Measurements from ENCODE around the gene FMO2. TPM values are rescaled to one million over a fixed set of nuclear protein-coding genes. Genes with fewer than 3 reads are reported as not detected.

The FMO2 gene
- total RNA-seq, 1 experiment from 2014 or later = not detected

DNA sequence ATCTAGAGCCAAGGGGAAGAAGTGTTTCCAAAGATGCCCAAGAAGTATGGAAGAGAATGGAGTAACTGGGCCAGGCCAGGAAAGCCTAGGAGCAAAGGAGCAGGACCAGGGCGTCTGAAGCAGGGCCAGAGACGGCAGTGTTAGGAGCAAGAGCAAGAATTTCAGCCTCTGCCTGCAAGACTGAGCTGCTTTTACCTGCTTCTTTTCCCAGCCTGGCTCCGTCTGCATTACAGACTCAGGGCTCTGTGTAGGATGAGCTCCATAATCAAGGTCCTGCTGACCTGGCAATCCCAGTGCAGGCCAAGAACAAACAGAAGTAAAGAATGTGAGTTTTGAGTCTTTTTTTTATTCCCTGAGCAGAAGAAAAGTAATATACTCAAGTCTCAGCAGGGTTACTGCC, 73.3 kb downstream of the FMO2 start:
- Histone ChIP-seq H3K36me3 (ENCODE audit: control insufficient read depth, insufficient read depth, low read length) (no peaks in the 10 kb centered on the region), H3K4me3 (ENCODE audit: low read depth, low read length) (no peak overlapping the region), H3K4me1 (peaks cover 31% of the 10 kb centered on the region), H3K9me3 (no peaks in the 10 kb centered on the region), H3K27me3 (replicated peaks; ENCODE audit: control insufficient read depth, insufficient read depth, low read length) (no peaks in the 10 kb centered on the region)
- no TSS peak for BruUV-seq (replicated peaks)
- H3K27me3 Mint-ChIP-seq (ENCODE audit: insufficient read depth, unreplicated experiment) = no peaks in the 10 kb centered on the region
- H3K9me3 Mint-ChIP-seq (ENCODE audit: unreplicated experiment) = no peaks in the 10 kb centered on the region
- TF ChIP-seq, protein P1, sequence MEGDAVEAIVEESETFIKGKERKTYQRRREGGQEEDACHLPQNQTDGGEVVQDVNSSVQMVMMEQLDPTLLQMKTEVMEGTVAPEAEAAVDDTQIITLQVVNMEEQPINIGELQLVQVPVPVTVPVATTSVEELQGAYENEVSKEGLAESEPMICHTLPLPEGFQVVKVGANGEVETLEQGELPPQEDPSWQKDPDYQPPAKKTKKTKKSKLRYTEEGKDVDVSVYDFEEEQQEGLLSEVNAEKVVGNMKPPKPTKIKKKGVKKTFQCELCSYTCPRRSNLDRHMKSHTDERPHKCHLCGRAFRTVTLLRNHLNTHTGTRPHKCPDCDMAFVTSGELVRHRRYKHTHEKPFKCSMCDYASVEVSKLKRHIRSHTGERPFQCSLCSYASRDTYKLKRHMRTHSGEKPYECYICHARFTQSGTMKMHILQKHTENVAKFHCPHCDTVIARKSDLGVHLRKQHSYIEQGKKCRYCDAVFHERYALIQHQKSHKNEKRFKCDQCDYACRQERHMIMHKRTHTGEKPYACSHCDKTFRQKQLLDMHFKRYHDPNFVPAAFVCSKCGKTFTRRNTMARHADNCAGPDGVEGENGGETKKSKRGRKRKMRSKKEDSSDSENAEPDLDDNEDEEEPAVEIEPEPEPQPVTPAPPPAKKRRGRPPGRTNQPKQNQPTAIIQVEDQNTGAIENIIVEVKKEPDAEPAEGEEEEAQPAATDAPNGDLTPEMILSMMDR (IDR thresholded peaks at IDR 0.05; ENCODE audit: insufficient read depth in 1 of 2, low read depth in 1 of 2, low read length in 1 of 2, severe bottlenecking in 1 of 2, unreplicated experiment in 1 of 2) = no peak
- peaks cover 15% of the 10 kb centered on the region for H3K4me1 Mint-ChIP-seq (ENCODE audit: low read depth, unreplicated experiment)
- ChIA-PET POLR2A (no interaction called here), CTCF (interaction anchor here (0.6 to 2.9 kb wide), 2 partner anchors 55 to 80 kb away, joined by 5 to 14 read pairs; partner anchors contain the start of gene FMO4)
- no peak for DNase-seq
- intact Hi-C loops (cut with micrococcal nuclease; ENCODE audit: unreplicated experiment) = loop anchor here (10.0 kb wide), 1 partner anchor 226 kb away; the partner anchor contains the start of gene PRRC2C
- no peak overlapping the region for H3K27ac Mint-ChIP-seq (ENCODE audit: unreplicated experiment)
- no peaks in the 10 kb centered on the region for H3K36me3 Mint-ChIP-seq (ENCODE audit: insufficient read depth, unreplicated experiment)
- H3K4me3 Mint-ChIP-seq (ENCODE audit: unreplicated experiment) = no peak overlapping the region

DNA sequence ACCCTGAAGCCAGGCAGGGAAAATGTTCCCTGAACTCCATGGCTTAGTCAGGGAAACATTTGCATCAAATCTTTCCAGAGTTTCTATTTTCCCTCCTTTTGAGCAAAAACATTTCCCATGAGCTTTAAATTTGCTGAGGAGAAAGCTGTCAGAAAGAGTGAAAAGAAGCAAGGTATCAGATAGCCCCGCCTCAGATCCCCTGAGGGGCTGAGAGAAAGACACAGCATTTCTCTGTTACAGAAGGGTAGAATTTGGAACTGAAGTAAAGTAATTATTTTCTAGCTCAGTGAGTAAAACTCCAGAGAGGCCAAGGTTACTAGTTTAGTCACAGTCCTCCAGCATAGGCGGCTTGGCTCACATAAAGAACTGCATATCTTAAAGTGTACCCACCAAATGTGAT, 73.8 kb downstream of the FMO2 start:
- H3K36me3 Mint-ChIP-seq (ENCODE audit: insufficient read depth, unreplicated experiment) = no peaks in the 10 kb centered on the region
- Histone ChIP-seq H3K4me3 (ENCODE audit: low read depth, low read length) (no peak overlapping the region), H3K36me3 (ENCODE audit: control insufficient read depth, insufficient read depth, low read length) (no peaks in the 10 kb centered on the region), H3K9me3 (no peaks in the 10 kb centered on the region), H3K4me1 (peaks cover 31% of the 10 kb centered on the region), H3K27me3 (replicated peaks; ENCODE audit: control insufficient read depth, insufficient read depth, low read length) (no peaks in the 10 kb centered on the region)
- DNase-seq = no peak
- H3K27ac Mint-ChIP-seq (ENCODE audit: unreplicated experiment) = no peak overlapping the region
- ChIA-PET CTCF (interaction anchor here (2.9 kb wide), 1 partner anchor 55 kb away, joined by 14 read pairs; the partner anchor contains the start of gene FMO4), POLR2A (no interaction called here)
- H3K27me3 Mint-ChIP-seq (ENCODE audit: insufficient read depth, unreplicated experiment) = no peaks in the 10 kb centered on the region
- H3K9me3 Mint-ChIP-seq (ENCODE audit: unreplicated experiment) = no peaks in the 10 kb centered on the region
- BruUV-seq (replicated peaks) = no TSS peak
- intact Hi-C loops (cut with micrococcal nuclease; ENCODE audit: unreplicated experiment) = loop anchor here (10.0 kb wide), 1 partner anchor 226 kb away; the partner anchor contains the start of gene PRRC2C
- no peak overlapping the region for H3K4me3 Mint-ChIP-seq (ENCODE audit: unreplicated experiment)
- peaks cover 15% of the 10 kb centered on the region for H3K4me1 Mint-ChIP-seq (ENCODE audit: low read depth, unreplicated experiment)
- TF ChIP-seq, protein P1 (IDR thresholded peaks at IDR 0.05; ENCODE audit: insufficient read depth in 1 of 2, low read depth in 1 of 2, low read length in 1 of 2, severe bottlenecking in 1 of 2, unreplicated experiment in 1 of 2) = no peak

Other genes starting within 250 kb of the FMO2 start
- gene MROH9, start 249.8 kb upstream of the FMO2 start, total RNA-seq (2022) = not detected in 2 replicates
- gene FMO3, start 94.4 kb upstream of the FMO2 start, total RNA-seq (2022) = 0.51 TPM in 1 of 2 replicates, not detected in the other
- 0.77 TPM in 1 of 2 replicates, not detected in the other for gene FMO1, start 63.2 kb downstream of the FMO2 start, total RNA-seq (2022)
- gene FMO4, start 128.9 kb downstream of the FMO2 start, total RNA-seq (2022) = 2.3 and 3.8 TPM in 2 replicates